Subcutaneous abdominal adipose tissue (tissue), 5 donors: ENCODE data around the gene CD63.

Experiments
- H3K27ac ChIP-seq: one replicate; pipeline ENCODE4 v1.7.0; 2013; ENCODE audit warnings: low read depth, mild to moderate bottlenecking, inconsistent platforms, low read length, moderate library complexity
- H3K27me3 ChIP-seq, 5 donors: one replicate each; pipeline ENCODE4 v1.7.0; 2013; ENCODE audit warnings: low read length in 5 of 5, inconsistent platforms in 1 of 5; ENCODE audit not compliant: control insufficient read depth in 5 of 5, insufficient read depth in 4 of 5
- H3K36me3 ChIP-seq, 5 donors: one replicate each; pipeline ENCODE4 v1.7.0; 2013; ENCODE audit warnings: low read length in 5 of 5; ENCODE audit not compliant: control insufficient read depth in 5 of 5, insufficient read depth in 5 of 5
- H3K4me1 ChIP-seq, 5 donors: one replicate each; pipeline ENCODE4 v1.7.0; 2013; ENCODE audit warnings: low read length in 5 of 5, mild to moderate bottlenecking in 3 of 5, moderate library complexity in 1 of 5; ENCODE audit not compliant: control insufficient read depth in 5 of 5, insufficient read depth in 5 of 5
- H3K4me3 ChIP-seq, 5 donors: one replicate each; pipeline ENCODE4 v1.7.0; 2013; ENCODE audit warnings: low read length in 5 of 5, low read depth in 1 of 5
- H3K9ac ChIP-seq, 5 donors: one replicate each; pipeline ENCODE4 v1.7.0; 2013; ENCODE audit warnings: low read length in 5 of 5, mild to moderate bottlenecking in 4 of 5, moderate library complexity in 3 of 5
- H3K9me3 ChIP-seq, 5 donors: one replicate each; pipeline ENCODE4 v1.7.0; 2013; ENCODE audit warnings: low read length in 5 of 5; ENCODE audit not compliant: control insufficient read depth in 5 of 5
- donor health status: healthy.
- donor health status: healthy.
- donor health status: healthy.
- donor health status: healthy.
- donor health status: healthy.

CD63 gene

GRCh38 chr12:55698965-55699364, 29.8 kb downstream of the CD63 start:
- peak overlapping the region; percentile 41 for H3K27ac ChIP-seq
- H3K4me1 ChIP-seq, result peaks cover 5 to 43% (median 32%) of the 10 kb centered on the region in 5 donors
- no peak overlapping the region for H3K4me3 ChIP-seq
- H3K27me3 ChIP-seq, result no peaks in the 10 kb centered on the region
- H3K9me3 ChIP-seq, result no peaks in the 10 kb centered on the region
- H3K36me3 ChIP-seq, result peaks cover 0 to 84% (median 72%) of the 10 kb centered on the region in 5 donors
- peak overlapping the region in 1 of 5 donors; percentile 6 for H3K9ac ChIP-seq

- no peaks in the 10 kb centered on the region for H3K9me3 ChIP-seq
- H3K9ac ChIP-seq, result peak overlapping the region in 1 of 5 donors; percentile 49
- H3K4me1 ChIP-seq, result peaks cover 5 to 37% (median 27%) of the 10 kb centered on the region in 5 donors
- peaks cover 0 to 90% (median 77%) of the 10 kb centered on the region in 5 donors for H3K36me3 ChIP-seq
- no peak overlapping the region for H3K4me3 ChIP-seq
- H3K27me3 ChIP-seq, result no peaks in the 10 kb centered on the region
- peak overlapping the region; percentile 41 for H3K27ac ChIP-seq
Measured at GRCh38 chr12:55698241-55698955, 30.4 kb downstream of the CD63 start.

GRCh38 chr12:55697686-55698085, 31.1 kb downstream of the CD63 start:
- Histone ChIP-seq H3K27me3 (no peaks in the 10 kb centered on the region), H3K36me3 (peaks cover 0 to 95% (median 84%) of the 10 kb centered on the region in 5 donors), H3K4me1 (peaks cover 5 to 30% (median 19%) of the 10 kb centered on the region in 5 donors), H3K27ac (peak overlapping the region; percentile 41), H3K4me3 (no peak overlapping the region), H3K9ac (no peak overlapping the region), H3K9me3 (no peaks in the 10 kb centered on the region)

GRCh38 chr12:55696796-55697462, 31.9 kb downstream of the CD63 start:
- Histone ChIP-seq H3K9ac (no peak overlapping the region), H3K4me1 (peaks cover 3 to 25% (median 17%) of the 10 kb centered on the region in 5 donors), H3K9me3 (no peaks in the 10 kb centered on the region), H3K27me3 (no peaks in the 10 kb centered on the region), H3K27ac (no peak overlapping the region), H3K4me3 (no peak overlapping the region), H3K36me3 (peaks cover 0 to 98% (median 91%) of the 10 kb centered on the region in 5 donors)

DNA sequence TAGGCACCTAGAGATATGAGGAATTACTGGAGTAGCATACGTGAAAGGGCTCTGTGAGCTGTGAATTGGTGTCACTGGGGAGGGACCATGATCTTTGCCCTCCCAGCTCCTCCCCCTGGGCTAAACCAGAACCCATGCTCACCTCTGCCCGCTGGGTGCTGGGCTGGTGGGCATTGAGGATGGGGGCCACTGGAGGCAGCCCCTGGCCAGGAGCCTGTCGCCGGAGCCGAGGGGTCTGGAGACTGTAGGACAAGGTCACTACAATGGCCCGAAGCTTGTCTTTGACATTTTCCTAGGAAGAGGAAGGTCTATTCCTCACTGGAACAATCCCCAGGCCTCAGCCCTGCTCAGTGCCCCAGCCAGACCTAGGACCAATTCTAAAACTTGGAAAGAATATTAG, 32.7 kb downstream of the CD63 start:
- Histone ChIP-seq H3K36me3 (peaks cover 2 to 99% (median 89%) of the 10 kb centered on the region in 5 donors), H3K4me3 (no peak overlapping the region), H3K27ac (peak overlapping the region; percentile 5), H3K9ac (no peak overlapping the region), H3K27me3 (no peaks in the 10 kb centered on the region), H3K9me3 (no peaks in the 10 kb centered on the region), H3K4me1 (peaks cover 3 to 17% (median 13%) of the 10 kb centered on the region in 5 donors)

DNA sequence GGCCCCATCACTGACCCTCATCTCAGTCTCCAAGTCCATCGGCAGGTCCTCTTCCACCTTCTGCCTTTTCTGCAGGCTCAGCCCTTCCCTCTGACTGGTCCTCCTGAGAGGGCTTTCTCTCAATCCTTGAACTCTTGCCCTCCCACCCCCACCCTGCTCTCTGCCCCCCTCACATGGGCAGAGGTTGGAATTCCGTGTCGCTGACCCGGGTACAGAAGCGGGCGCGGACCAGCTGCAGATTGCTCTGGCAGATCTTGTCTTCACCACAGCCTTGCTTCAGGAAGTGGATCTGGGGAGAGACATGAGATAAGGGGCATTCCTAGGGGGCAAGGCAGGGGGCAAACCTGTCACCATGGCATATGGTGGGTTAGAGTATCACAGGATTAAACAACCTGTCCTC, 33.5 kb downstream of the CD63 start:
- Histone ChIP-seq H3K4me1 (peaks cover 2 to 9% (median 5%) of the 10 kb centered on the region in 5 donors), H3K9me3 (no peaks in the 10 kb centered on the region), H3K27ac (peak overlapping the region; percentile 5), H3K36me3 (peaks cover 2 to 92% (median 84%) of the 10 kb centered on the region in 5 donors), H3K27me3 (no peaks in the 10 kb centered on the region), H3K4me3 (no peak overlapping the region), H3K9ac (no peak overlapping the region)

- Histone ChIP-seq H3K9me3 (no peaks in the 10 kb centered on the region), H3K27me3 (no peaks in the 10 kb centered on the region), H3K27ac (no peak overlapping the region), H3K4me3 (no peak overlapping the region), H3K4me1 (peaks cover 0 to 3% (median 0%) of the 10 kb centered on the region in 5 donors), H3K9ac (no peak overlapping the region), H3K36me3 (peaks cover 2 to 85% (median 79%) of the 10 kb centered on the region in 5 donors)
Measured at GRCh38 chr12:55694651-55695050, 34.2 kb downstream of the CD63 start.

DNA sequence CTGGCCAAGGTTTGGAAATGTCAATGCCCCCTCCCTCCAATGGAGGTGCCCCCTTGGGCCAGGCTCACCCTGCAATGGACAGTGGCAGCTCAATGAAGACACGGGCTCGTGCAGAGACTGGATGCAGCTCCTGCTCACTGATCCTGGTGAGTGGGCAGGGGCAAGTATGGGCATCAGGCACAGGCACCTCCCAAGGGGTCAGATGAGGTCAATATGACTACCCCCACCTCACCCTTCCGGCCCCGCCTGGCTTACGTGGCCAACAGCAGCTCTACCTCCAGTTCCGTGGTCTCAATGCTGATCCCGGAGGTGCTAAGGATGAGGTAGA, 34.7 kb downstream of the CD63 start:
- Histone ChIP-seq H3K9ac (no peak overlapping the region), H3K9me3 (no peaks in the 10 kb centered on the region), H3K4me3 (no peak overlapping the region), H3K36me3 (peaks cover 2 to 85% (median 77%) of the 10 kb centered on the region in 5 donors), H3K27me3 (no peaks in the 10 kb centered on the region), H3K4me1 (peaks cover 0 to 3% (median 0%) of the 10 kb centered on the region in 5 donors), H3K27ac (no peak overlapping the region)

GRCh38 chr12:55693323-55694187, 35.3 kb downstream of the CD63 start:
- Histone ChIP-seq H3K4me1 (peaks cover 0 to 3% (median 0%) of the 10 kb centered on the region in 5 donors), H3K27me3 (no peaks in the 10 kb centered on the region), H3K9me3 (no peaks in the 10 kb centered on the region), H3K27ac (no peak overlapping the region), H3K36me3 (peaks cover 2 to 85% (median 78%) of the 10 kb centered on the region in 5 donors), H3K9ac (no peak overlapping the region), H3K4me3 (no peak overlapping the region)
